Thoracic aorta (tissue), 2 donors: Measurements from ENCODE around the gene ARHGEF37. TPM values are rescaled to one million over a fixed set of nuclear protein-coding genes. Genes with fewer than 3 reads are reported as not detected.

Source experiments
- ATAC-seq: fragments of 150-250 bp; one replicate; pipeline ENCODE4 v1.8.0; 2017; ENCODE audit warnings: low read depth; ENCODE audit not compliant: insufficient number of reproducible peaks, low FRiP score
- DNase-seq: peaks from one replicate; pipeline ENCODE4 v3.0.0-alpha.2; 2020; ENCODE audit warnings: low spot score
- H3K27ac ChIP-seq, 2 donors: fragments of 200-600 bp; sonication (generic); 1 replicate in 1 of 2; 2 replicates in 1 of 2; pipeline ENCODE4 v1.5.1; 2016; ENCODE audit warnings: mild to moderate bottlenecking in 2 of 2, moderate library complexity in 2 of 2
- H3K27me3 ChIP-seq: fragments of 200-600 bp; sonication (generic); replicated peaks from 2 replicates; pipeline ENCODE4 v1.6.0; 2016; ENCODE audit warnings: mild to moderate bottlenecking; ENCODE audit not compliant: insufficient read depth
- H3K36me3 ChIP-seq: fragments of 200-600 bp; sonication (generic); one replicate; pipeline ENCODE4 v1.5.1; 2016
- H3K4me1 ChIP-seq, 2 donors: fragments of 200-600 bp; sonication (generic); 1 replicate in 1 of 2; 2 replicates in 1 of 2; pipeline versions ENCODE4 v1.5.1 to v1.6.0; 2016; ENCODE audit warnings: low read depth in 2 of 2, mild to moderate bottlenecking in 1 of 2; ENCODE audit not compliant: control insufficient read depth in 1 of 2
- H3K4me3 ChIP-seq: fragments of 200-600 bp; sonication (generic); 2 replicates; pipeline ENCODE4 v1.5.1; 2016; ENCODE audit warnings: mild to moderate bottlenecking
- H3K9me3 ChIP-seq: fragments of 200-600 bp; sonication (generic); 2 replicates; pipeline ENCODE4 v1.5.1; 2016
- total RNA-seq, 2 donors: library from RNA; depleted of rRNA; stranded (reverse); fragments of >200 nt; gene quantifications; one replicate each; pipeline versions ENCODE4 v1.1.0 to v1.2.3, GENCODE V29; 2016
- TF ChIP-seq, protein P1 (sequence below): fragments of 200-600 bp; sonication (generic); IDR thresholded peaks from one replicate; pipeline ENCODE4 v1.5.1; 2019; ENCODE audit warnings: antibody characterized with exemption

The ARHGEF37 gene
- total RNA-seq, 2 donors from 2014 or later, result 5.6 to 11.4 TPM

DNA sequence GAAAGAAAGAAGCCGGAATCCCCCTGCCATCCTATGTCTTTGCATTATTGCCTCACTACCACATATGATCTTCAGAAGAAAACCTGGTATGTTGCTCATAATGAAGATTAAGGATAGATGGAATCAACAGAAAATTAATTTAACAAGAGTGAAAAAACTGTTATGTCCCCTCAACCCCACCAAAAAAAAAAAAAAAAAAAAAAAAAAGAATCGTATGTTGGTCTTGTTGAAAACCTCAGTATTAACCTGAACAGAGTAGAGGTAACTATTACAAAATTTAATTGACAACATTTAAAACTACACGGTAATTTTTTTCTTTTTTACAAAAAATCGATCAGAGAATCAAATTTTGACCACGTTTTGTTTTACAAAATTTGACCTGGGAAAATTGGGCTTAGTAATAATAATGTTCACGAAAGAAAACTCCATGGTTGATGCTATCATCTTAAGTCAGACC, 29.2 kb upstream of the ARHGEF37 start:
- TF ChIP-seq, protein P1, sequence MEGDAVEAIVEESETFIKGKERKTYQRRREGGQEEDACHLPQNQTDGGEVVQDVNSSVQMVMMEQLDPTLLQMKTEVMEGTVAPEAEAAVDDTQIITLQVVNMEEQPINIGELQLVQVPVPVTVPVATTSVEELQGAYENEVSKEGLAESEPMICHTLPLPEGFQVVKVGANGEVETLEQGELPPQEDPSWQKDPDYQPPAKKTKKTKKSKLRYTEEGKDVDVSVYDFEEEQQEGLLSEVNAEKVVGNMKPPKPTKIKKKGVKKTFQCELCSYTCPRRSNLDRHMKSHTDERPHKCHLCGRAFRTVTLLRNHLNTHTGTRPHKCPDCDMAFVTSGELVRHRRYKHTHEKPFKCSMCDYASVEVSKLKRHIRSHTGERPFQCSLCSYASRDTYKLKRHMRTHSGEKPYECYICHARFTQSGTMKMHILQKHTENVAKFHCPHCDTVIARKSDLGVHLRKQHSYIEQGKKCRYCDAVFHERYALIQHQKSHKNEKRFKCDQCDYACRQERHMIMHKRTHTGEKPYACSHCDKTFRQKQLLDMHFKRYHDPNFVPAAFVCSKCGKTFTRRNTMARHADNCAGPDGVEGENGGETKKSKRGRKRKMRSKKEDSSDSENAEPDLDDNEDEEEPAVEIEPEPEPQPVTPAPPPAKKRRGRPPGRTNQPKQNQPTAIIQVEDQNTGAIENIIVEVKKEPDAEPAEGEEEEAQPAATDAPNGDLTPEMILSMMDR, result no peak
- ATAC-seq, result no peak

DNA sequence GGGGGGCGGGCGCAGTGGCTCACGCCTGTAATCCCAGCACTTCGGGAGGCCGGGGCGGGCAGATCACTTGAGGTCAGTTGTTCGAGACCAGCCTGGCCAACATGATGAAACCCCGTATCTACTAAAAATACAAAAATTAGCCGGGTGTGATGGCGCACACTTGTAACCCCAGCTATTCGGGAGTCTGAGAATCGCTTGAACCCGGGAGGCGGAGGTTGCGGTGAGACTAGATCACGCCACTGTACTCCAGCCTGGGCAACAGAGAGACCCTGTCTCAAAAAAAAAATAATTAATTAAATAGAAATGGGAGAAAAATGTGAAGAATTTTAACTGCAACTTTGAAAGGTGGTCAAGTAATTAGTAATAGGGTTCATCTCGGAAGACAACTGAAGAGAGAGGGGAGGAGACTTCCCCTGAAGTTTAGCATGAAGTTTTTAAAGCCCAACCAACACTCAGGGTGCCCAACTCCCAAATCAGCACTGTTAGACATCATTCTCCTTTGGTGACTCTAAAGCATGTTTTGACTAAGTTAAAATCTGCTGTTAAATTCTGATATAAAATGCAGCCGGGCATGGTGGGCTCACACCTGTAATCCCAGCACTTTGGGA, 28.6 kb upstream of the ARHGEF37 start:
- no peaks in the 10 kb centered on the region for H3K27me3 ChIP-seq
- H3K36me3 ChIP-seq, result peaks cover 4% of the 10 kb centered on the region
- H3K4me1 ChIP-seq, result peaks cover 15 to 24% of the 10 kb centered on the region in 2 donors
- H3K4me3 ChIP-seq, result no peak overlapping the region
- H3K27ac ChIP-seq, result peak overlapping the region in 1 of 2 donors; percentile 98
- TF ChIP-seq, protein P1, result no peak
- ATAC-seq (no peak), DNase-seq (no peak)
- H3K9me3 ChIP-seq, result no peaks in the 10 kb centered on the region

More for the DNA sequence above, 29.2 kb upstream of the ARHGEF37 start:
- DNase-seq, result no peak
- Histone ChIP-seq H3K27me3 (no peaks in the 10 kb centered on the region), H3K36me3 (peaks cover 4% of the 10 kb centered on the region), H3K4me1 (peaks cover 21 to 30% of the 10 kb centered on the region in 2 donors), H3K27ac (peak overlapping the region; percentile 98 to 99), H3K9me3 (no peaks in the 10 kb centered on the region), H3K4me3 (peak overlapping the region; percentile 93)

DNA sequence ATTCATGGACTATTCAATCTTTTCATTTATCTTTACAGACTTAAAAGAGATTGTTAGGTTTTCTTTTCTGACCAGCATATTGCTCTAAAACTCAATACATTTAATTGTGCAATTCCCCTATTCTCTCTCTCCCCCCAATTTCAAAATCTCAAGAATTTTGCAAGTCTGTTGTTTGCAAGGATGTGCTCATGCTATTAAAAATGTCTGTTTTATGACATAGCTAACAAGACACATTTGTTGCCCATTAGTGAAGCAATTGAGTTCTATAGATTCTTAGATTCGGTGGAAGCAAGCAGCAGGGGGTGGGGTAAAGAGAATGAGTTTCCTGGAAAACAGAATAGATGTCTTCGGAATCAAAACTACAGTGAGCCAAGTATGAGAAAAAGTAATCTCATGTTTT, 21.6 kb upstream of the ARHGEF37 start:
- TF ChIP-seq, protein P1, result no peak
- Histone ChIP-seq H3K4me1 (peaks cover 20 to 36% of the 10 kb centered on the region in 2 donors), H3K9me3 (no peaks in the 10 kb centered on the region), H3K27me3 (no peaks in the 10 kb centered on the region), H3K4me3 (no peak overlapping the region), H3K36me3 (no peaks in the 10 kb centered on the region), H3K27ac (no peak overlapping the region)
- no peak for DNase-seq
- ATAC-seq, result no peak

DNA sequence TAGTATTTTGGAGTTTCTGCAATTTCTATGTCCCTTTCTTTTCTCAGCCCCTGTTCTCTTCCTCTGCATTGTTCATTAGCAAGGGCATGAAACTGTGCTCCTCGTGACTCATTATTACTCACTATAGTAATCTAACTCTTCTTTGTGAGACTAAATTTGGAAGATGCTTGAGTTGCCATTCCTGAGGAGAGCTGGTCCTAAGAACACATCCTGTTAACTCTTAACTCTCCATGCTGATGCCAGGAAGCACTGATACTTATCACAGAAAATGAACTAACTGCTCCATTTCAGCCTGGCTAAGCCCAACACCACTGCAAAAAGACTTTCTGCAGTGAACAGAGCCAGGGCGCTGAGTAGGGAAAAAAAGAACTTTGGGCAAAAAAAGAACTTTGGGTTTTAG, 19.4 kb upstream of the ARHGEF37 start:
- H3K36me3 ChIP-seq, result no peaks in the 10 kb centered on the region
- TF ChIP-seq, protein P1, result no peak
- peak overlapping the region; percentile 70 to 93 for H3K27ac ChIP-seq
- peaks cover 20 to 36% of the 10 kb centered on the region in 2 donors for H3K4me1 ChIP-seq
- no peak for DNase-seq
- no peaks in the 10 kb centered on the region for H3K9me3 ChIP-seq
- H3K27me3 ChIP-seq, result no peaks in the 10 kb centered on the region
- peak overlapping the region; percentile 40 for H3K4me3 ChIP-seq
- ATAC-seq, result peak; percentile 97

DNA sequence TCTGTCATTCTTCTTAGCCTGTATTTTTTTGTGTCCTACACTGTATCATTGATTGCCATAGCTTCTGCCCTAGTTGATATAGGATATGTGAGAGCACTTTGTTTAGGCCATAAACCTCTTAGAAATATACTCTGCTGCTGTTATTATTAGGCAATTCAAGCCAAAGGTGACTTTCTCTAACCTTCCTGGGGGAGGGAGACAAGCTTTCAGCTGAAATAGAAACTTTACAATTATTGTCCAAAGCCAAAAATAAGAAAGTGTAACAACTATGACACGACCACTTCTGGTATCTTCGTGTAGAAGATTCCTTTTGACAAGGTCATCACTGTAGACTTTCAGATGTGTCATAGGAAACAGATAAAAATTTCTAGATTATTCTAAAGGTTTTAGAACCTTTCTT, 17.8 kb upstream of the ARHGEF37 start:
- Histone ChIP-seq H3K4me1 (peaks cover 20 to 36% of the 10 kb centered on the region in 2 donors), H3K4me3 (no peak overlapping the region), H3K9me3 (no peaks in the 10 kb centered on the region), H3K27me3 (no peaks in the 10 kb centered on the region), H3K27ac (peak overlapping the region; percentile 70 to 93), H3K36me3 (no peaks in the 10 kb centered on the region)
- ATAC-seq (no peak), DNase-seq (no peak)
- TF ChIP-seq, protein P1, result no peak
